IMR-90 (cell line): ENCODE results near the gene ELANE.
"Not testable (repeated sequence)": the region's sequence is repeated elsewhere in the genome, so short reads cannot be mapped to it uniquely, and the experiment has no call there.

Experiments used
- BHLHE40 ChIP-seq: fragments of 150-350 bp; IDR thresholded peaks from 2 replicates; pipeline ENCODE4 v1.6.1; 2016; ENCODE audit warnings: mild to moderate bottlenecking, low read depth, low read length
- CEBPB ChIP-seq: IDR thresholded peaks from 2 replicates; pipeline ENCODE4 v1.6.1; 2012; ENCODE audit warnings: low read depth, low read length, improper control_type of control experiment
- ELK1 ChIP-seq: fragments of 150-350 bp; IDR thresholded peaks from 2 replicates; pipeline ENCODE4 v1.6.1; 2016; ENCODE audit warnings: low read depth, mild to moderate bottlenecking, low read length, moderate library complexity, borderline replicate concordance
- MAFK ChIP-seq: IDR thresholded peaks from 2 replicates; pipeline ENCODE4 v1.6.1; 2012; ENCODE audit warnings: low read depth, low read length, improper control_type of control experiment
- MAZ ChIP-seq: IDR thresholded peaks from 2 replicates; pipeline ENCODE4 v1.6.1; 2012; ENCODE audit warnings: low read depth, mild to moderate bottlenecking, low read length, improper control_type of control experiment, moderate library complexity, borderline replicate concordance
- POLR2A ChIP-seq: IDR thresholded peaks from 2 replicates; pipeline ENCODE4 v1.6.1; 2012; ENCODE audit warnings: mild to moderate bottlenecking, low read depth, low read length
- RAD21 ChIP-seq: IDR thresholded peaks from 2 replicates; pipeline ENCODE4 v1.6.1; 2012; ENCODE audit warnings: low read length, improper control_type of control experiment
- RFX5 ChIP-seq: IDR thresholded peaks from 2 replicates; pipeline ENCODE4 v1.8.0; 2012; ENCODE audit warnings: low read depth, mild to moderate bottlenecking, low read length, moderate library complexity
- SMC3 ChIP-seq: fragments of 150-350 bp; IDR thresholded peaks from 2 replicates; pipeline ENCODE4 v1.6.1; 2016; ENCODE audit warnings: low read depth, mild to moderate bottlenecking, antibody characterized with exemption, low read length, moderate library complexity
- TF ChIP-seq, protein P1 (sequence below): conservative IDR thresholded peaks from 2 replicates; pipeline ENCODE4 v1.5.1; 2012; ENCODE audit warnings: mild to moderate bottlenecking, low read depth, low read length, improper control_type of control experiment
- TF ChIP-seq, protein P2 (sequence below): fragments of 150-350 bp; IDR thresholded peaks from 2 replicates; pipeline ENCODE4 v1.6.1; 2017; ENCODE audit warnings: mild to moderate bottlenecking, antibody characterized with exemption, low read length, low read depth

- TF ChIP-seq MAFK, SMC3, RAD21, ELK1, POLR2A, RFX5, MAZ, CEBPB, BHLHE40: not testable (repeated sequence)
- TF ChIP-seq, protein P1, sequence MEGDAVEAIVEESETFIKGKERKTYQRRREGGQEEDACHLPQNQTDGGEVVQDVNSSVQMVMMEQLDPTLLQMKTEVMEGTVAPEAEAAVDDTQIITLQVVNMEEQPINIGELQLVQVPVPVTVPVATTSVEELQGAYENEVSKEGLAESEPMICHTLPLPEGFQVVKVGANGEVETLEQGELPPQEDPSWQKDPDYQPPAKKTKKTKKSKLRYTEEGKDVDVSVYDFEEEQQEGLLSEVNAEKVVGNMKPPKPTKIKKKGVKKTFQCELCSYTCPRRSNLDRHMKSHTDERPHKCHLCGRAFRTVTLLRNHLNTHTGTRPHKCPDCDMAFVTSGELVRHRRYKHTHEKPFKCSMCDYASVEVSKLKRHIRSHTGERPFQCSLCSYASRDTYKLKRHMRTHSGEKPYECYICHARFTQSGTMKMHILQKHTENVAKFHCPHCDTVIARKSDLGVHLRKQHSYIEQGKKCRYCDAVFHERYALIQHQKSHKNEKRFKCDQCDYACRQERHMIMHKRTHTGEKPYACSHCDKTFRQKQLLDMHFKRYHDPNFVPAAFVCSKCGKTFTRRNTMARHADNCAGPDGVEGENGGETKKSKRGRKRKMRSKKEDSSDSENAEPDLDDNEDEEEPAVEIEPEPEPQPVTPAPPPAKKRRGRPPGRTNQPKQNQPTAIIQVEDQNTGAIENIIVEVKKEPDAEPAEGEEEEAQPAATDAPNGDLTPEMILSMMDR: not testable (repeated sequence)
- TF ChIP-seq, protein P2, sequence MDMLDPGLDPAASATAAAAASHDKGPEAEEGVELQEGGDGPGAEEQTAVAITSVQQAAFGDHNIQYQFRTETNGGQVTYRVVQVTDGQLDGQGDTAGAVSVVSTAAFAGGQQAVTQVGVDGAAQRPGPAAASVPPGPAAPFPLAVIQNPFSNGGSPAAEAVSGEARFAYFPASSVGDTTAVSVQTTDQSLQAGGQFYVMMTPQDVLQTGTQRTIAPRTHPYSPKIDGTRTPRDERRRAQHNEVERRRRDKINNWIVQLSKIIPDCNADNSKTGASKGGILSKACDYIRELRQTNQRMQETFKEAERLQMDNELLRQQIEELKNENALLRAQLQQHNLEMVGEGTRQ: not testable (repeated sequence)
Observed at GRCh38 chr19:842802-843179, 9.3 kb upstream of the ELANE start.
